ENCODE data around the gene AGTRAP. TPM values are rescaled to one million over a fixed set of nuclear protein-coding genes. Genes with fewer than 3 reads are reported as not detected.

The AGTRAP gene
- total and polyA plus RNA-seq, 9 of the 15 experiments (the other 6 are each of a cell fraction or from before 2014, with no cell fraction given): 26.8 to 105 (median 57.5) TPM

DNA sequence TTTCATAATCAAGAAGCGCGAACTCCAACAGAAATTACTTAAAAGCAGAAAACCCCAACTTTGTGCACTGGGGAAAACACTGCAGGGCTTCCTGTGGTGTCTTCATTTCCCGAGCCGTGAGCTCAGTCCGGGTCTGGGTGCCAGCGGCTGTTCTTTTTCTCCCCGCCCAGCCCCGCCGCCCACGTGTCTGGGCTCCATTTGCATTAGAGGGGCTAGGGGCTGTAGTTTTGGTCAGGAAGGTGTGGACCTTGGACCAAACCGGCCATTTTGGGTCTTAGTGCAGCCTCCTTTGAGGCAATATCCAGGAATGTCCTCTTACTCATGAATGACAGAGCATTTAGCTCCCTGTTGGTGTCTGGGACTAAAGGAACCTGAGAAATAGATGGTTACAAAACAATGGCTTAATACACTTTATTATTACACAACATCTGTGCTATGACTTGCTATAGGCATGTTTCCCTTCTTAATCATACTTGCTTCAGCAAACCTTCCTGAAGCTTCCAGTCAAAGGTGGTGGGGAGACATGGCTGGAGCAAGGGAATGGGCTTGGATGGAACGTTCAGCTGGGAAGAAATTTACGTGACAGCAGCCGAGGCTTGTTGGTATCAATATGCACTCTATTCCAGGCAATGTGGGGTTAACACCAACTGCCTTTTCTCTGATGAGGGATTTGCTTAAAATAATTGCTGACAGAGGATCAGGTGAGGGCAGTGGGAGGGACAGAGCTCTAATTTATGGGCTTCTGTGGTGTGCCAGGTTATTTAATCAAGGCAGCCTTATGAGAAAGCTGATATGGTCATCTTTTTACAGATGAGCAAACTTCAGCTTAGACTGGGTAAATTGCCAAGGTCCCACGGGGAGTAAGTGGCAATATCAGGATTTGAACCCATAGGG is 1.1 kb downstream of the AGTRAP start (continued):
- 0 out of 2 replicates have a peak, but pooled peaks have one; percentile 37 for TF ChIP-seq MEF2A (IDR thresholded peaks at IDR 0.05; ENCODE audit: control insufficient read depth, low read depth, low read length)
- TF ChIP-seq, protein P1, sequence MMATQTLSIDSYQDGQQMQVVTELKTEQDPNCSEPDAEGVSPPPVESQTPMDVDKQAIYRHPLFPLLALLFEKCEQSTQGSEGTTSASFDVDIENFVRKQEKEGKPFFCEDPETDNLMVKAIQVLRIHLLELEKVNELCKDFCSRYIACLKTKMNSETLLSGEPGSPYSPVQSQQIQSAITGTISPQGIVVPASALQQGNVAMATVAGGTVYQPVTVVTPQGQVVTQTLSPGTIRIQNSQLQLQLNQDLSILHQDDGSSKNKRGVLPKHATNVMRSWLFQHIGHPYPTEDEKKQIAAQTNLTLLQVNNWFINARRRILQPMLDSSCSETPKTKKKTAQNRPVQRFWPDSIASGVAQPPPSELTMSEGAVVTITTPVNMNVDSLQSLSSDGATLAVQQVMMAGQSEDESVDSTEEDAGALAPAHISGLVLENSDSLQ (IDR thresholded peaks at IDR 0.05): peak; percentile 92
- no peak for TF ChIP-seq ILF3 (IDR thresholded peaks at IDR 0.05; ENCODE audit: borderline replicate concordance)
- no peak for TF ChIP-seq KLF1 (tag; IDR thresholded peaks at IDR 0.05)
- TF ChIP-seq PHB (CRISPR knock-in tag; IDR thresholded peaks at IDR 0.05): 0 out of 2 replicates have a peak, but pooled peaks have one; percentile 19
- TF ChIP-seq RUNX1 (IDR thresholded peaks at IDR 0.05; ENCODE audit: low read depth): no peak
- no peak for TF ChIP-seq GABPB1 (CRISPR knock-in tag; IDR thresholded peaks at IDR 0.05)
- peak in 1 of 2 experiments; percentile 56 for TF ChIP-seq E2F6 (IDR thresholded peaks at IDR 0.05; ENCODE audit: borderline replicate concordance in 1 of 2, extremely low read depth in 1 of 2, insufficient read depth in 1 of 2, insufficient read length in 1 of 2, low read depth in 1 of 2, low read length in 1 of 2, poor library complexity in 1 of 2, severe bottlenecking in 1 of 2)
- no peak for TF ChIP-seq KLF6 (CRISPR knock-in tag; IDR thresholded peaks at IDR 0.05; ENCODE audit: borderline replicate concordance)
- 0 out of 2 replicates have a peak, but pooled peaks have one; percentile 34 for TF ChIP-seq DNMT1 (IDR thresholded peaks at IDR 0.05)
- TF ChIP-seq, protein P2, sequence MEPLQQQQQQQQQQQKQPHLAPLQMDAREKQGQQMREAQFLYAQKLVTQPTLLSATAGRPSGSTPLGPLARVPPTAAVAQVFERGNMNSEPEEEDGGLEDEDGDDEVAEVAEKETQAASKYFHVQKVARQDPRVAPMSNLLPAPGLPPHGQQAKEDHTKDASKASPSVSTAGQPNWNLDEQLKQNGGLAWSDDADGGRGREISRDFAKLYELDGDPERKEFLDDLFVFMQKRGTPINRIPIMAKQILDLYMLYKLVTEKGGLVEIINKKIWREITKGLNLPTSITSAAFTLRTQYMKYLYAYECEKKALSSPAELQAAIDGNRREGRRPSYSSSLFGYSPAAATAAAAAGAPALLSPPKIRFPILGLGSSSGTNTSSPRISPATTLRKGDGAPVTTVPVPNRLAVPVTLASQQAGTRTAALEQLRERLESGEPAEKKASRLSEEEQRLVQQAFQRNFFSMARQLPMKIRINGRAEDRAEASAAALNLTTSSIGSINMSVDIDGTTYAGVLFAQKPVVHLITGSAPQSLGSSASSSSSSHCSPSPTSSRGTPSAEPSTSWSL (CRISPR knock-in tag; IDR thresholded peaks at IDR 0.05; ENCODE audit: borderline replicate concordance): peak; percentile 24; the same call in 1 of the 2 replicates
- no peak for TF ChIP-seq ZNF24 (IDR thresholded peaks at IDR 0.05)
- TF ChIP-seq DACH1 (IDR thresholded peaks at IDR 0.05; ENCODE audit: partially characterized antibody): peak; percentile 29
- TF ChIP-seq, protein P3, sequence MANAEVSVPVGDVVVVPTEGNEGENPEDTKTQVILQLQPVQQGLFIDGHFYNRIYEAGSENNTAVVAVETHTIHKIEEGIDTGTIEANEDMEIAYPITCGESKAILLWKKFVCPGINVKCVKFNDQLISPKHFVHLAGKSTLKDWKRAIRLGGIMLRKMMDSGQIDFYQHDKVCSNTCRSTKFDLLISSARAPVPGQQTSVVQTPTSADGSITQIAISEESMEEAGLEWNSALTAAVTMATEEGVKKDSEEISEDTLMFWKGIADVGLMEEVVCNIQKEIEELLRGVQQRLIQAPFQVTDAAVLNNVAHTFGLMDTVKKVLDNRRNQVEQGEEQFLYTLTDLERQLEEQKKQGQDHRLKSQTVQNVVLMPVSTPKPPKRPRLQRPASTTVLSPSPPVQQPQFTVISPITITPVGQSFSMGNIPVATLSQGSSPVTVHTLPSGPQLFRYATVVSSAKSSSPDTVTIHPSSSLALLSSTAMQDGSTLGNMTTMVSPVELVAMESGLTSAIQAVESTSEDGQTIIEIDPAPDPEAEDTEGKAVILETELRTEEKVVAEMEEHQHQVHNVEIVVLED (CRISPR knock-in tag; IDR thresholded peaks at IDR 0.05): no peak
- peak; percentile 39; the same call in 1 of the 2 replicates for TF ChIP-seq C11orf30 (IDR thresholded peaks at IDR 0.05; ENCODE audit: low read depth)
- TF ChIP-seq TAL1 (IDR thresholded peaks at IDR 0.05): peak; percentile 9; the same call in 1 of the 2 replicates
- TF ChIP-seq ELF1 (tag; IDR thresholded peaks at IDR 0.05): no peak
